ENCODE measurements around the gene ANK3.
A peak's percentile ranks its signal among the peaks of the same experiment; 100 is the strongest.

Gene ANK3

GRCh38 chr10:60288256-60288655 lies 101.4 kb downstream of the ANK3 start:
- no peaks in the 10 kb centered on the region for H3K36me3 ChIP-seq
- no peak for TF ChIP-seq CTCF (IDR thresholded peaks at IDR 0.05)
- no peak for DNase-seq
- peaks cover 0 to 36% (median 0%) of the 10 kb centered on the region in 4 donors for H3K4me1 ChIP-seq
- H3K27me3 ChIP-seq, result no peaks in the 10 kb centered on the region
- peak overlapping the region in 1 of 2 donors; percentile 36 for H3K27ac ChIP-seq
- no peaks in the 10 kb centered on the region for H3K9me3 ChIP-seq
- H3K4me3 ChIP-seq, result no peak overlapping the region
- intact Hi-C loops (cut with DNase I; ENCODE audit: low total_unique reads), result no loop called here

GRCh38 chr10:60286559-60286958 lies 103.1 kb downstream of the ANK3 start:
- Histone ChIP-seq H3K4me1 (peaks cover 0 to 39% (median 0%) of the 10 kb centered on the region in 4 donors), H3K27me3 (no peaks in the 10 kb centered on the region), H3K36me3 (no peaks in the 10 kb centered on the region), H3K4me3 (no peak overlapping the region), H3K9me3 (no peaks in the 10 kb centered on the region), H3K27ac (peak overlapping the region in 1 of 2 donors; percentile 39)
- DNase-seq, result no peak
- no peak for TF ChIP-seq CTCF (IDR thresholded peaks at IDR 0.05)
- intact Hi-C loops (cut with DNase I; ENCODE audit: low total_unique reads), result no loop called here

GRCh38 chr10:60283397-60283796 lies 106.3 kb downstream of the ANK3 start:
- no peak for TF ChIP-seq CTCF (IDR thresholded peaks at IDR 0.05)
- no peak for DNase-seq
- Histone ChIP-seq H3K4me1 (peaks cover 0 to 37% (median 0%) of the 10 kb centered on the region in 4 donors), H3K9me3 (no peaks in the 10 kb centered on the region), H3K36me3 (peaks cover 0 to 3% (median 0%) of the 10 kb centered on the region in 3 donors), H3K4me3 (peak overlapping the region in 1 of 2 donors; percentile 19), H3K27me3 (no peaks in the 10 kb centered on the region), H3K27ac (peak overlapping the region in 1 of 2 donors; percentile 32)
- intact Hi-C loops (cut with DNase I; ENCODE audit: low total_unique reads), result no loop called here

GRCh38 chr10:60282771-60283353 lies 106.8 kb downstream of the ANK3 start:
- Histone ChIP-seq H3K27me3 (no peaks in the 10 kb centered on the region), H3K4me1 (peaks cover 0 to 34% (median 0%) of the 10 kb centered on the region in 4 donors), H3K27ac (peak overlapping the region in 1 of 2 donors; percentile 32), H3K9me3 (no peaks in the 10 kb centered on the region), H3K4me3 (peak overlapping the region in 1 of 2 donors; percentile 19), H3K36me3 (peaks cover 0 to 5% (median 0%) of the 10 kb centered on the region in 3 donors)
- peak in 1 of 2 donors; percentile 24 for DNase-seq
- intact Hi-C loops (cut with DNase I; ENCODE audit: low total_unique reads), result no loop called here
- TF ChIP-seq CTCF (IDR thresholded peaks at IDR 0.05), result no peak

- peak overlapping the region in 1 of 2 donors; percentile 19 for H3K27ac ChIP-seq
- peaks cover 0 to 5% (median 0%) of the 10 kb centered on the region in 3 donors for H3K36me3 ChIP-seq
- H3K4me3 ChIP-seq, result no peak overlapping the region
- no peak for TF ChIP-seq CTCF (IDR thresholded peaks at IDR 0.05)
- intact Hi-C loops (cut with DNase I; ENCODE audit: low total_unique reads), result no loop called here
- no peak for DNase-seq
- peaks cover 0 to 27% (median 0%) of the 10 kb centered on the region in 4 donors for H3K4me1 ChIP-seq
- no peaks in the 10 kb centered on the region for H3K9me3 ChIP-seq
- H3K27me3 ChIP-seq, result no peaks in the 10 kb centered on the region
These were observed 107.8 kb downstream of the ANK3 start for GRCh38 chr10:60281792-60282353.
